ENCODE results near the gene KIF18A. TPM values are rescaled to one million over a fixed set of nuclear protein-coding genes. Genes with fewer than 3 reads are reported as not detected.
"Not testable (repeated sequence)": the region's sequence is repeated elsewhere in the genome, so short reads cannot be mapped to it uniquely, and the experiment has no call there.

Gene KIF18A
- 0.08 TPM for total RNA-seq
- long read RNA-seq: 0 reads

- DNase-seq (ENCODE audit: missing footprints): peak; percentile 100
- intact Hi-C loops (cut with DNase I): loop anchor here (2.0 kb wide), 1 partner anchor 407 kb away; the partner anchor contains the start of gene BDNF
- ATAC-seq: peak; percentile 99
These were observed at the start of gene KIF18A, which contains the start of gene METTL15 for GRCh38 chr11:28107750-28108618. Gene KIF18A (minus strand): TSS chr11:28108156. CDS start chr11:28097947, 10,209 bp downstream. Gene METTL15 (plus strand): TSS chr11:28108388. CDS start chr11:28113335, 4,947 bp downstream.

GRCh38 chr11:28153586-28153985 lies 45.6 kb upstream of the KIF18A start:
- intact Hi-C loops (cut with DNase I): no loop called here
- no peak for DNase-seq (ENCODE audit: missing footprints)

GRCh38 chr11:28152743-28153142 lies 44.8 kb upstream of the KIF18A start:
- intact Hi-C loops (cut with DNase I): no loop called here
- DNase-seq (ENCODE audit: missing footprints): no peak
- no peak for ATAC-seq

More at GRCh38 chr11:28153586-28153985, 45.6 kb upstream of the KIF18A start:
- no peak for ATAC-seq

- no peak for ATAC-seq
- intact Hi-C loops (cut with DNase I): no loop called here
- no peak for DNase-seq (ENCODE audit: missing footprints)
These were observed 38.3 kb upstream of the KIF18A start for GRCh38 chr11:28146123-28146751.

GRCh38 chr11:28144808-28145207 lies 36.9 kb upstream of the KIF18A start:
- intact Hi-C loops (cut with DNase I): no loop called here
- no peak for DNase-seq (ENCODE audit: missing footprints)

GRCh38 chr11:28142724-28143123 lies 34.8 kb upstream of the KIF18A start:
- DNase-seq (ENCODE audit: missing footprints) (no peak), ATAC-seq (no peak)
- intact Hi-C loops (cut with DNase I): no loop called here

More at GRCh38 chr11:28144808-28145207, 36.9 kb upstream of the KIF18A start:
- ATAC-seq: no peak

- intact Hi-C loops (cut with DNase I): no loop called here
- ATAC-seq: no peak
These were observed 32.9 kb upstream of the KIF18A start for GRCh38 chr11:28140689-28141455.

GRCh38 chr11:28139841-28140415 lies 32.0 kb upstream of the KIF18A start:
- DNase-seq (ENCODE audit: missing footprints): no peak
- ATAC-seq: no peak
- intact Hi-C loops (cut with DNase I): no loop called here

More at GRCh38 chr11:28140689-28141455, 32.9 kb upstream of the KIF18A start:
- no peak for DNase-seq (ENCODE audit: missing footprints)

GRCh38 chr11:28137832-28138231 lies 29.9 kb upstream of the KIF18A start:
- DNase-seq (ENCODE audit: missing footprints) (no peak), ATAC-seq (no peak)
- intact Hi-C loops (cut with DNase I): no loop called here

- no peak for ATAC-seq
- DNase-seq (ENCODE audit: missing footprints): no peak
- intact Hi-C loops (cut with DNase I): no loop called here
These were observed 29.4 kb upstream of the KIF18A start for GRCh38 chr11:28137366-28137765.

- ATAC-seq; intact Hi-C loops (cut with DNase I); DNase-seq (ENCODE audit: missing footprints): not testable (repeated sequence)
These were observed 28.2 kb upstream of the KIF18A start for GRCh38 chr11:28136157-28136556.

GRCh38 chr11:28133146-28133545 lies 25.2 kb upstream of the KIF18A start:
- no peak for DNase-seq (ENCODE audit: missing footprints)
- intact Hi-C loops (cut with DNase I): no loop called here
- ATAC-seq: no peak

GRCh38 chr11:28132548-28132947 lies 24.6 kb upstream of the KIF18A start:
- DNase-seq (ENCODE audit: missing footprints): no peak
- ATAC-seq: no peak
- intact Hi-C loops (cut with DNase I): no loop called here

GRCh38 chr11:28123151-28123581 lies 15.2 kb upstream of the KIF18A start:
- intact Hi-C loops (cut with DNase I): no loop called here
- ATAC-seq (no peak), DNase-seq (ENCODE audit: missing footprints) (no peak)

- no peak for ATAC-seq
These were observed 9.8 kb upstream of the KIF18A start for GRCh38 chr11:28117712-28118111.

GRCh38 chr11:28114731-28115130 lies 6.8 kb upstream of the KIF18A start:
- no peak for DNase-seq (ENCODE audit: missing footprints)
- ATAC-seq: no peak
- intact Hi-C loops (cut with DNase I): no loop called here

More at GRCh38 chr11:28117712-28118111, 9.8 kb upstream of the KIF18A start:
- intact Hi-C loops (cut with DNase I): no loop called here
- no peak for DNase-seq (ENCODE audit: missing footprints)

GRCh38 chr11:28114116-28114515 lies 6.2 kb upstream of the KIF18A start:
- no peak for ATAC-seq
- no peak for DNase-seq (ENCODE audit: missing footprints)
- intact Hi-C loops (cut with DNase I): no loop called here

GRCh38 chr11:28110821-28111200 lies 2.9 kb upstream of the KIF18A start:
- DNase-seq (ENCODE audit: missing footprints) (no peak), ATAC-seq (no peak)
- intact Hi-C loops (cut with DNase I): no loop called here

All from Right ventricle myocardium inferior (tissue), 1 donor.